NOMO-1 treated with dmso at 0.1 percent for 144 hours (cell line): ENCODE results near the gene NAA40.
A peak's percentile ranks its signal among the peaks of the same experiment; 100 is the strongest.

Source experiments
- DNase-seq: peaks from one replicate; lab custom pipeline; 2025; ENCODE audit not compliant: unreplicated experiment; lab: John Stamatoyannopoulos, UW

NAA40 gene

DNA sequence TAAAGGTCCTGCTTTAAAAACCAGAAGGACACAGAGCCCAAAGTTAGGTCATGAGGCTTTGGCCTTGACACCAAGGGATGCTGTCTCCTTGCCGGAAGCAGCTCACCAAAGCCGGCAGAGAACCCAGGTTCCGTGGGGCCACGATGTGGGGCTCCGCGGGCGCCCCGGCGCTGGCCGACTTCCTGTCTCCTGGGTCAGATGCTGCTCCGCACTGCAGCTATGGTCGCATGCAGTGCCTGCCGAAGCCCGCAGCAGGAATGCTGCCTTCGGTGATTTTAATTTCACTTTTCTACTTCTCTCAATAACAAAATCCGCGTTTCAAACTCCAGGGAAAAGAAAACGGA is 47.0 kb downstream of the NAA40 start:
- peak; percentile 7 for DNase-seq

DNA sequence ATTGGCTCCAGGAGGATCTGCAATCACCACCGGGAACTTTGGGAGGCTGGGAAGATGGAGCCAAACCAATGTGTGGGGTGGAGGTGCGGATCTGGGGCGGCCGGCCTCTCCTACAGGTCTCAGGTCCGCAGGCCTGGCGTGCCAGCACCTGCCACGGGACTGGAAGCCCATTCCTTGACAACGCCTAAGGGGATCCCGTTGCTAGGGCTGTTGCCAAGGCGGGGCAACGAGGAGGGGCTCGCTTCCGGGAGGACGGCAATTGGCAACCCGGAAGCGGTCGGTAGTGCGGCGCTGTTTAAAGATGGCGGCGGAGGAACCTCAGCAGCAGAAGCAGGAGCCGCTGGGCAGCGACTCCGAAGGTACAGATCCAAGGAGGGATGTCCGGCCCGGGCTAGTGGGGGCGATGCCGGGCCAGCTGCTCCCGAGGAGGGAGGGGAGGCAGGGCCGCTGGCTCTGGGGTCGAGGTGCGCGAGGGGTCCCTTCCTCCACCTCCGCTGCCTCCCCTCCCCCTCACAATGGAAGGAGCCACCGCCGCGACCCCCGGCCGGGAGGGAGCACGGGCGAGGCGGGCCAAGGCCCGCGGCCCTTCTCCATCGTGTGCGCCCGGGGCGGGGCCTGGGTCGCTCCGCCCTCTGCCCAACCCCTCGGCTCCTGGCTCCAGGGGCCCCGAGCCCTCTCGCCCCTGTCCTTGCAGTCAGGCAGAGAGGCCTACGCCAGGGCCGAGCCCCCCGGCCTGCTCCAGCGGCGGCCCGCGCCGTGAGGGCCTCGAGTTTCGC is 47.5 kb downstream of the NAA40 start, which contains the start of gene OTUB1:
Gene OTUB1 (plus strand): TSS at position 283 of the 776 bp plus-strand sequence. CDS start 19 bp downstream, at position 302.
- peak; percentile 84 for DNase-seq

DNA sequence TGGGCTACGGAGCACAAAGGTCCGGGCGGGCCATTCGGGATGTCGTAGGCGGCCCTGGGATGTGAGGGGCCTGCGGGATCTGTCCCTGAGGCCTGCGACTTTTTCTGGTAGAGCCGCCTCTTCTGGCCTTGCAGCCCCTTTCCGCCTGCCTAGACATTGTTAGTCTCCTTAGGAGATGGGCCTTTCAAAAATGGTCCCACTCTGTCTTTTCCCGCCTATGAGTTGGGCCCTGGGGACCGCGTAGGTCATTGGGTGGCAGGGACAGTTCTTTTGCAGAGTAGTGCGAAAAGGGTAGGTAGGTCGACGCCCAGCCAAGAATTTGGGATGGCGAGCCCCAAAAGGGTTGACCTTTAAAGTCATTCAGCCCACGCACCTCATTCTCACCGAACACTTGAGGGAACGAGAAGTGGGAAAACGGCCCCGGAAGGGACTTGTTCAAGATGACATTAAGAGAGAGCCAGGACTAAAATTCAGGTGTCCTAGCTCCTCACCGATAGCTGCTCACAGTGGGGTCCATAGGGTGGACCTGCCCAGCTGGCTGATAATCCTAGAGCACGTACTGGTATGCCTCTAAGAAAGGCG is 48.2 kb downstream of the NAA40 start:
- DNase-seq = no peak

DNA sequence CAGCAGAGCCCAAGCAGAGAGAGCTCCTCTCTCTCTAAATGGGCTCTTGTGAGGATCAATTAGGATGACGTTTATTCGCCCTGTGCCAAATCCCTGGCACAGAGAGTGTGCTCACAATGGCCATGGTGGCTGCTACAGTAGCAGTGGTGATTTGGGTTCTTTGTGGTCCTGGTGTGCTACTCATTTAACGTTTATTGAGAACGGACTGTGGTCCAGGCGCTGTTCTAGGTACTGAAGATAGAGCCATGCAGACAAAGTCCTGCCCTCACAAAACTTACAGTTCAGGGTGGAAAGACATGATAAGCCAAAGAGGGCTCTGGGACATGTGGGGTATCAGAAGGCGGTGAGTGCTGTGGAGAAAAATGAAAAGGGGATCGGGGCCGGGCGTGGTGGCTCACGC is 52.8 kb downstream of the NAA40 start:
- no peak for DNase-seq

DNA sequence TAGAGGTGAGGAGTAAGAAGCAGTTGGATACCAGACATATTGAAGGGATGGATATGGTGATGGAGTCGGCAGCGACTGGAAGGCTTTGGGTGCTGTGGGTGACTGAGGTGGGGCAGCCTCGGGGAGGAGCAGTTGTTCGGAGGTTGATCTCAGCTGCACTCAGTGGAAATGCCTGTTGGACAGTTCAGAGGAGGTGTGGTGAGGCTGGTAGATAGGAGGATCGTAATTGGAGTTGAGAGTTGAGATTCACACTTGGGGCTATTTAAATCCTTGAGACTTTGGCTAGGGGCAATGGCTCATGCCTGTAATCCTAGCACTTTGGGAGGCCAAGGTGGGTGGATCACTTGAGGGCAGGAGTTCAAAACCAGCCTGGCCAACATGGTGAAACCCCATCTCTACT is 54.3 kb downstream of the NAA40 start:
- DNase-seq = no peak

DNA sequence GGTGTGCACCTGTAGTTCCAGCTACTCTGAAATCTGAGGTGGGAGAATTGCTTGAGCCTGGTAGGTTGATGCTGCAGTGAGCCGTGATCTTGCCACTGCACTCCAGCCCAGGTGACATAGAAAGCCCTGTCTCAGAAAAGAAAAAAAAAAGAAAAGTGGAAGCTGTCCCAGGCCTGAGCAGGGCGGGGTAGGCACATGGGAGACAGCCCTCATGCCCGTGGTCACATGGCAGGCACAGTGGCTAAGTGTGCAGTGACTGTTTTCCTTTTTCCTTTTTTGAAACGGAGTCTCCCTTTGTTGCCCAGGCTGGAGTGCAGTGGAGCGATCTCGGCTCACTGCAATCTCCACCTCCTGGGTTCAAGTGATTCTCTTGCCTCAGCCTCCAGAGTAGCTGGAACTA is 55.2 kb downstream of the NAA40 start:
- DNase-seq = no peak

DNA sequence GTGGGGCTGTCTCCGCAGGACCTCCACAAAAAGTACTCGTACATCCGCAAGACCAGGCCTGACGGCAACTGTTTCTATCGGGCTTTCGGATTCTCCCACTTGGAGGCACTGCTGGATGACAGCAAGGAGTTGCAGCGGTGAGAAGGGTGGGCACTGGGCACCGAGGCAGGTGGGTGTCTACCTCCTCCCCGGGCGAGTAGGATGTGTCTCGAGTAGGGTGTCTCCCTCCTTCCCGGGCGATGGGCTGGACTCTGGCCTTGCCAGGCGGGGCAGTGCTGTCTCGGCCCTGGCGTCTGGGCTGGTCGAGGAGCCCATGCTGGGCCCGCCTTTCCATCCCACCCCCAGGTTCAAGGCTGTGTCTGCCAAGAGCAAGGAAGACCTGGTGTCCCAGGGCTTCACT is 57.7 kb downstream of the NAA40 start:
- no peak for DNase-seq

DNA sequence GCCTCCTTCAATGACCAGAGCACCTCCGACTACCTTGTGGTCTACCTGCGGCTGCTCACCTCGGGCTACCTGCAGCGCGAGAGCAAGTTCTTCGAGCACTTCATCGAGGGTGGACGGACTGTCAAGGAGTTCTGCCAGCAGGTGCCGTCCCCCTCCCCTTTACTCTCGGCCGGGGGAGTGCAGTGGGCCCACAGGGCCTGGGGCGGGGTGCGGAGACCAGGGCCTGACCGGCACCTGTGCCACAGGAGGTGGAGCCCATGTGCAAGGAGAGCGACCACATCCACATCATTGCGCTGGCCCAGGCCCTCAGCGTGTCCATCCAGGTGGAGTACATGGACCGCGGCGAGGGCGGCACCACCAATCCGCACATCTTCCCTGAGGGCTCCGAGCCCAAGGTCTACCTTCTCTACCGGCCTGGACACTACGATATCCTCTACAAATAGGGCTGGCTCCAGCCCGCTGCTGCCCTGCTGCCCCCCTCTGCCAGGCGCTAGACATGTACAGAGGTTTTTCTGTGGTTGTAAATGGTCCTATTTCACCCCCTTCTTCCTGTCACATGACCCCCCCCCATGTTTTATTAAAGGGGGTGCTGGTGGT is 58.4 kb downstream of the NAA40 start:
- no peak for DNase-seq

DNA sequence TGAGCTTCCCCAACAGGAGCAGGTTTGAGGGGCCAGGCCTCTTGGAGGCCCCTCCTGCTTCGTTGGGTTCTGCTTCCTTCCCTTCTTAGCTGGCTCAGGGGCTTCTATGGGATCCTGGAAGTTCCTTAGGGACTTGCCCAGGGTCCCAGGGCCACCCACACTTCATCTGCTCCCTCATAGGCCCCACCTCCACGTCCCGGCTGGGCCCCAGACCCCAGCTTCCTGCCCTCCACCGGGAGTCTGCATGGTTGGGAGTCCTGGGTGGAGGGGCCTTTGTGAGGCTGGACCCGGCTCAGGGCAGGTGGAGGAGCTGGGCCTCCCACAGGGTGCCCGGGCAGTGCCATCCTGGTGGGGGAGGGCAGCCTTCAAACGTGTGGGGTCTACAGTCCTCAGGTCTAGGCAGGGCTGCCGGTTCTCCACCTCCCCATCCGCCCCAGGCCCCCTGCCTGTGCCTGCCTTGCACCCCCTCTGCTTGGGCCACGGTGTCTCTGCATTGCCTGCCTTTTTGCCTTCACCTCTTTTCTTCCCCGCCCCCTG is 59.1 kb downstream of the NAA40 start:
- no peak for DNase-seq

DNA sequence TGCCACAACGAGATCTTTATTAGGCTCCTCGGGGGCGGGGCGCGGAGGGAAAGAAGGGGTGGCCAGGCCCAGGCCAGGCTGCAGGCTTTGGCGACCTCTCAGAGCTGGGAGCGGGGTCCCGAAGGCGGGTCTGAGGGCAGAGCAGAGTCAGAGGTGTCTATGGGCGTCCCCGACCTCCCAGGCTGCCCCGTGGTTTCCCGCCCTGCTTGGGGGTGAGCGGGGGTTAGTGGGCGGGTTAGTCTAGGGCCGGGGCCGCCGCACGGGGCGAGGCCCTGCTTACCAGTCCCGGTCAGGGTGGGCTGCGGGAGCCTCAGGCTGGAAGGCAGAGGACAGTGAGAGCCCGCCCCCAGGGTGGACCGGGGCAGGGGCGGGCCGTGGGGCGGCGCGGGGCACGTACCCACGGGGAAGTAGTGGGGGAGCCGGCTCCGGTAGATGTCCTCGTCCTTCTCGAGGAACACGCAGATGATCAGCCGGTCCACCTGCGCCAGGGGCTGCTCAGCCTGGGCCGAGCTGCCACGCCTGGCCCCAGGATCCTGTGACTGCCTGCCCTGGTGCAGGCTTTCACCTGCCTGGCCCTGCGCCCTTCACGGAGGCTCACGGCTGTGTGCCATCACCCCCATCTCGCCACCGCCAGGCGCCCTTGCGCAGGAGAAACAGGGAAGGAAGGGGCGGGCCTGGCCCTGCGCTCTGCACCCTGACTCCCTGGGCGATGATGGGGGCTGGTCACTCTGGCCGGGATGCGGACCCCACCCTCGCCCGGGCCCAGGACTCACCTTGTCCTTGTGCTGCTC is 60.0 kb downstream of the NAA40 start:
- DNase-seq = no peak

DNA sequence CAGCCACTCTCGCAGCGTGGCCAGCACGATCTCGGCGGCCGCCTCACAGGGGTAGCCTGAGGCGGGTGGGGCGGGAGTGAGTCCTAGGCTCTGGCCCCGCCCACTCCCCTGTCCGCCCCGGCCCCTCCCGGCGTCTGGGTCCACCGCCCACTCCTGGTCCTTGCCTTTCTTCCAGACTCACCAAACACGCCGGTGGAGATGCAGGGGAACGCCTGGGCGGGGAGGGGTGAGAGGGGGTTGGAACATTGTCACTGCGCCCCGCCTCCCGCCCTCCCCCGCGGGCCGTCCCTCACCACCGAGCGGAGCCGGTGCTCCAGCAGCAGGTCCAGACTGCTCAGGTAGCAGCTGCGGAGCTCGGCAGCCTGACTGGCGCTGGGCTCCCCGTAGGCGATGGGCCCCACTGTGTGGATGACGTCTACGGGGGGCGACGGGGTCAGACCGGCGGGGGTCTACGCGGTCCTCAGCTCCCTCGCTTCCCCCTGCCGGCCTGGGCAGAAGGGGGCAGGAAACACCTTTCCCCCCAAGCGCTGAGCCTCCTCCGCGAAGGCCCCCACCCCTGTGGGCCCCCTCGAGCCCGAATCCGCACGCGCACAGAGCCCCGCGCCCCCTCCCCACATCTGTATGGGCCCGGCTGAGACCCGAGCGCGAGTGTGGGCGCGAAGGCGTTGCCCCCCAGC is 60.7 kb downstream of the NAA40 start:
- DNase-seq = no peak

DNA sequence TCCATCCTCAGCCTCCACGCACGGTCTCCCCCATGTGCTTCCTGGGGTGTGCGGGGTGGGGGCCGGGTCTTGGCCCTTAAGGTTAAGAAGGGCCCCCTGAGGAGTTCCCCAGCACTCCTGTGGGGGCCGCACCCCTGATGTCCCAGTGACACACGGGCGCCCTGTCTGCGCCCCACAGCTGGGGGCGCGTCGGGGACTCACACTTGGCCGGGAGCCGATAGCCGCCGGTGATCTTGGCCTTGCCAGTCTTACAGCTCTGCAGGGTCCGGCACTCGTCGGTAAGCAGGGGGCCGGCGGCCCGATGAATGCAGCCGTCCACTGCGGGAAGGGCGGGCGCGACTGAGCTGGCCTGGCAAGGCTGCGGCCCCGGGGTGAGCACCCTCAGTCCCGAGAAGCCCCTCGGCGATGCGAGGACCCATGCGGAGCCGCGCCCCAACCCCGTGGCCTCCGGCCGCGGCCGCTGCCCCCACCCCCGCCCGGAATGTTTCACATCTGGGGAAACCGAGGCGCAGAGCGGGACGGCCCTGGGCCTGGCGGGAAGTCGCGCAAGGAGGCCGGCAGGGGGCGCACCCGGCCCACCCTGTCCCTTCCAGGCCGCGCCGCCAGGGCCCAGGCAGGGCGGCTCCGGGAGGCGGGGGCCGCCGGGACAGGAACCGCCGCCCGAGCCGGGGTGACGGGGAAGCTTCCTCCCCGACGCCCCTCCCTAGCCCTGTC is 61.4 kb downstream of the NAA40 start:
- DNase-seq = no peak

DNA sequence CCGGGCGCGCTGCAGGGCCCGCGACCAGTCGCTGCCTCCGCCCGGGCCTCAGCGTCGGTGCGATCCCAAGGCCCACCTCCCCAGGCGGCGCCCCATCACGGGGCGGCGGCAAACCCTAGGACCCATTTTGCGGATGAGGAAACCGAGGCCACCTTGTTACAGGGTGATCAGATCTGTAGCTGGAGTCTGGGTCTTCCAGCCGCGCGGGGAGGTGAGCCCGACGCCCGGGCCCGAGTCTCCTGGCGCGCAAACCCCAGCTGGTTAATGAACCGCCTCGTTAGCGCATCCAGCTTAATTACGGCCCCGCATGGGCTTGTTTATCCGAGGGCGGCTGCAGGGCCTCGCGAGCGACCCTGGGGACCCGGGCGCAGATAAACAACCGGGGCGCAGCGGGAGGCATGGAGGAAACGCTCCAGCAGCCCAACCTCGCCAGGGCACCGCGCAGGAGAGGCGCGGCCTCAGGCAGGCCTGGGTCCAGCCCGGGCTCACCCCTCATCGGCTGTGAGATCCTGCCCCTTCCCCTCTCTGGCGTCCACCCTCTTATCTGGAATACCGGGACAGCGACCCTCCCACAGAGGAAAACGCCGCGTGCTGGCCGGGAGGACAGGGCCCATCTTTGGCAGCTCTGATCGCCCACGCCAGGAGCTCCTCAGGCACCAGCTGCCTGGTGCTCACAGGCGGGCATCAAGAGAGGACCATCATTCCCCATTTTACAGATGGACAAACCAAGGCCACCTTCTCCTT is 62.1 kb downstream of the NAA40 start:
- no peak for DNase-seq

DNA sequence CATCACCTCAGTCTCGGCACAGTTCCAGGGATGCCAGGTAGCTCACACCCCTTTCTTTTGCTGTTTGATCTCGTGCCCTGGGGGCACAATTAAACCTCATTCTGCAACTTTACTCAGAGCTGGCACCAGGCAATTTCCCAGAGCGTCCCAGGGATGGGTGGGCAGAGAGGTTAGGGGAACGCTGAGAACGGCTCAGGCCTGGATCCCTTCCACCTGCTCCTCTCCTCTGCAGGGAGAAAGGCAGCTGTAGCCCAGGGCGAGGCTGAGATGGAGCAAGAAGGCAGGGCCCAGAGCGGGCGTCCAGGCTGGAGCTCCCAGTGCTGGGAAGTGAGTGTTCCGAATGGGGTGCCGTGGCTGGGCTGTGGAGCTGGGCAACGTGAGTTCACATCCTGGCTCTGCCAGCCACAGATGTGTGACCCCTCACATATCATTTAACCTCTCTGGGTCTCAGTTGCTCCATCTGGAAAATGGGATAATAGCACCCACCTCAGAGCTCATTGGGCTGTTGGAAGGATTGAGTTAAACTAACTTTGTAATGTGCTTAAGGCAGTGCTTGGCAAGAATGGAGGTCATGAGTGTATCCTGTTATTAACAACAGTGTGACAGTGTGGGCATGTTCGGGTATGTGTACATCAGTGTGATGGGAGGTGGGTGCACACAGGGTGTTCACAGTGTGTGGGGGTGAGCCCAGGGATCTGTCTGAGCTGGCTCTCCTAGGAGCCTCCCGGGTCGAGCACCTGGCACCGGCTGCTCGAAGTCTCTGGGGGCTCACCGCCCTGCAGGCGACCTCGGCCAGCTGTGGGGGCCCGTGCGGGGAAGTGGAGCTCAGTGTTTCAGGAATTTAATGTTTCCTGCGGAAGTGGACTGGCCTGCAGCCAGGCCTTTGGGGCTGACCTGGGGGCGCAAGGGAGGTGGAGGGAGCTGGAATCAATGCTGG is 63.0 kb downstream of the NAA40 start:
- DNase-seq = no peak

DNA sequence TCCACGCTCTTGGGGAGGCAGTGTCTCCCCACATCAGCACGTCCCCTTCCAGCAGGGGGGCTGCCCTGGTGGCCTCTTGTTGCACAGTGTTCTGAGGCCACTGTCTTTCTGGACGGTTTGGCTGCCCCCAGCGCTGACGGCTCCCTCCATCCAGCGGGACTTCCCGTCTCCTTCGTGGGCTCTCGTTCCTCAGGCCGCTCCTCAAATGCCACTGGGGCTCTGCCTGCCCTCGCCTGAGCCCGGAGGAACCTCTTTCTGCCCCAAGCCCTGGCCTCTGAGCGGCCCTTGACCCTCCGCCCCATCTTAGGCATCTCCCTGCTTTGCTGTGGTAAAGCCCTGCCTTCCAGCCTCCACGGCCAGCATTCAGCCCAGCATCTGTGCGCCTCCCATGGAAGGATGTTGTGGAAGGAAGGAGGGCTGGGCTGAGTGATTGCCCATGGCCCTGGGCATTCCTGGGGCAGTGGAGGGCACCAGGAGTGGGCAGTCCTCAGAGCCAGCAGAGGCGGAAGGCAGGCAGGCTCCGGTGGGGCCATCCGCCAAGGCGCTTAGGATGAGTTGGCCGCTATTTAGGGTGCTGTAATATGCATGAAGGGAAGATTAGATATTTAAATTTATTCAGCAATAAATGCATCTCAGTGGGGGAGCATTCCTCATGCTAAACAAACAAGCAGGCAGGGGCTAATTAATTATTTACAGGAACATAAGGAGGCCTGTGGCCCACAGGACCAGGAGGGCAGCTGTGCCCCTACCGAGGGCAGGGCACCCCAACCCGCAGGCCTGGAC is 65.2 kb downstream of the NAA40 start:
- DNase-seq = no peak

DNA sequence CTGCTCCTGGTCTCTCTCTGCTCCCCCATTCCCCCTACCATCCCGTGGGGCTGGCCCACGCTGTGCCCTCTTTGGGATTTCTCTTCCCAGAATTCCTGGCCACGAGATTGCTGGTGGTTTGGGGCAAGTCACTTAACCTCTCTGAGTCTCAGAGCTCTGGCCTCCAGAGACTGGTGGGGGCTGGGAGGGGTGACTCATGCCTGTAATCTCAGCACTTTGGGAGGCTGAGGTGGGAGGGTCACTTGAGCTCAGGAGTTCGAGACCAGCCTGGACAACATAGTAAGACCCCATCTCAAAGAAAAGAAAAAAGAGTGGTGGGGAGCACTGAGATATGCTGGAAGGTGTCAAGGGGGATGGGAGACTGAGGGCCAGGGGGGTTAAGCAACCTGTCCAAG is 65.8 kb downstream of the NAA40 start:
- no peak for DNase-seq

DNA sequence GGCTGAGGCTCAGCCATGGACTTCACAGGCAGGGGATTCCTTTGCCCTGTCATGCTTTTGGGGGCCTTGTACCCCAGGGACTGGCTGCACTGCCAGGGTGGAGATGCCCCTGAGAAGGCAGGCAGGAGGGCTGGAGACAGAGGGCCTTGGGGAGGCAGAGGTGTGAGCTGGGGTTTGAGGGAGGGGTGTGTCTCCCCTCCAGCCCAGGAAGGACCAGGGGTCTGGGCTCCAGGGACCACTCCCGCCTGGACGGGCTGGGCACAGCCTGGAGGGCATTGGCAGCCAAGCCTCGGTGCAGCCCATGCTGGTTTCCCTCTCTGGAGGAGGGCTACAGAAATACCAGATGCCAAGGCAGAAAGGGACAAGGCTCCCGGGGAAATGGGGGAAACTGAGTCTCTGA is 66.9 kb downstream of the NAA40 start:
- no peak for DNase-seq

DNA sequence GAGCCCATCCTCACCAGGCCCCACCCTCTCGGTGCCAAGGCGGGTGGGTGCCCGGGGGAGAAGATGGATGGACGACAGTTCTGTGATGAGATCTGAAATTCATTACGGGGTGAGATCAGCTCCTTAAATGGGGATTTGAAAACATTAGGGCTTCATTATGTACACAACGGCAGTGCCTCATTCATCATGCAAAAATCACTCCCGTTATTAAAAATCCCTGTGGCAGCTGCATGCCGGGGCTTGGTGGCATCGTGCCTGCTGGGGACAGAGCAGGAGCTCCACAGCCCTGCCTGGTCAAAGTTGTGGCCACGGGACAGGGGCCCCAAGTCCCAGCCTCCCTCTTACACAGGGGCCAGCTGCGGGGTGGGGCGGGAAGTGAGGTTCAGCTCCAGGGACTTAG is 67.6 kb downstream of the NAA40 start:
- no peak for DNase-seq
